ENCODE measurements around the gene NAALADL2. TPM values are rescaled to one million over a fixed set of nuclear protein-coding genes. Genes with fewer than 3 reads are reported as not detected.
A peak's percentile ranks its signal among the peaks of the same experiment; 100 is the strongest.

NAALADL2 gene
- total and polyA plus RNA-seq, 4 donors = 0.28 to 4.6 (median 3.1) TPM

- DNase-seq (ENCODE audit: low spot score) = no peak
- Histone ChIP-seq H3K9me3 (ENCODE audit: control insufficient read depth in 4 of 4, low read length in 3 of 4) (no peaks in the 10 kb centered on the region), H3K4me3 (ENCODE audit: low read depth in 1 of 3, low read length in 3 of 3) (no peak overlapping the region), H3K4me1 (ENCODE audit: control insufficient read depth in 4 of 4, insufficient read depth in 4 of 4, low read length in 3 of 4) (peaks cover 0 to 8% (median 3%) of the 10 kb centered on the region in 4 donors), H3K9ac (ENCODE audit: low read depth in 1 of 2, low read length in 2 of 2) (no peak overlapping the region), H3K27me3 (ENCODE audit: control insufficient read depth in 4 of 4, insufficient read depth in 4 of 4, low read length in 3 of 4) (no peaks in the 10 kb centered on the region), H3K36me3 (ENCODE audit: control insufficient read depth in 4 of 4, insufficient read depth in 3 of 4, low read depth in 1 of 4, low read length in 3 of 4) (no peaks in the 10 kb centered on the region), H3K27ac (ENCODE audit: low read depth in 1 of 2, low read length in 2 of 2) (peak overlapping the region in 1 of 2 donors; percentile 35)
- WGBS = 93% methylated on average over 1 of the region's 1 CpG
- TF ChIP-seq GABPA (IDR thresholded peaks at IDR 0.05 in 1 of 2, conservative IDR thresholded peaks at IDR 0.05 in 1 of 2) (no peak), ZBTB33 (IDR thresholded peaks at IDR 0.05) (no peak), ATF3 (IDR thresholded peaks at IDR 0.05) (no peak), RAD21 (IDR thresholded peaks at IDR 0.05) (no peak), FOXA2 (IDR thresholded peaks at IDR 0.05) (no peak), SP1 (IDR thresholded peaks at IDR 0.05) (no peak), FOXA1 (IDR thresholded peaks at IDR 0.05) (no peak), CTCF (IDR thresholded peaks at IDR 0.05; ENCODE audit: low read depth, low read length, missing input control) (no peak), MAX (IDR thresholded peaks at IDR 0.05) (no peak), RXRA (IDR thresholded peaks at IDR 0.05) (no peak), HNF4A (conservative IDR thresholded peaks at IDR 0.05) (no peak), EGR1 (IDR thresholded peaks at IDR 0.05; ENCODE audit: low read depth in 2 of 2) (no peak), JUND (IDR thresholded peaks at IDR 0.05) (no peak), NR2F2 (IDR thresholded peaks at IDR 0.05) (no peak), REST (IDR thresholded peaks at IDR 0.05) (no peak), HNF4G (IDR thresholded peaks at IDR 0.05) (no peak), YY1 (IDR thresholded peaks at IDR 0.05) (no peak), TAF1 (conservative IDR thresholded peaks at IDR 0.05) (no peak)
Observed at GRCh38 chr3:175404621-175405020, 545.5 kb downstream of the NAALADL2 start.

Data from liver (tissue), 9 donors.